ENCODE data around the gene PGM2L1.

DNA sequence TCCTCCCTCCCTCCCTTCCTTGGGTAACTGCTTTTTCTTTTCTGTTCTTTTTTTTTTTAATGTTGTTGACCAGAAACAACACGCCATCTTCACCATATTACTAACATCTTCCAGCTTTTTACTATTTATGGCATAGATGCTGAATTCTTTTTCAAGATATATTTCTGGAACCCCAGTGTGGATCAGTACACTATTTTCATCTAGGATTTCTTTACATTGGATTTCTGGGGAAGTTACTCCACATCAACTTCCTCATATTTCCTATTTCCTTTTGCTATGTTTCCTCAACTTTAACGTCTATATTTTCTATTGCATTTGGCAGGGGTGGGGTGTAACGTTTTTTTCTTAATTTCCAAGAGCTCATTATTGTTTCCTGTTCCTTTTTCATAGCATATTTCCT is 7.0 kb downstream of the PGM2L1 start:
- TF ChIP-seq, protein P1, sequence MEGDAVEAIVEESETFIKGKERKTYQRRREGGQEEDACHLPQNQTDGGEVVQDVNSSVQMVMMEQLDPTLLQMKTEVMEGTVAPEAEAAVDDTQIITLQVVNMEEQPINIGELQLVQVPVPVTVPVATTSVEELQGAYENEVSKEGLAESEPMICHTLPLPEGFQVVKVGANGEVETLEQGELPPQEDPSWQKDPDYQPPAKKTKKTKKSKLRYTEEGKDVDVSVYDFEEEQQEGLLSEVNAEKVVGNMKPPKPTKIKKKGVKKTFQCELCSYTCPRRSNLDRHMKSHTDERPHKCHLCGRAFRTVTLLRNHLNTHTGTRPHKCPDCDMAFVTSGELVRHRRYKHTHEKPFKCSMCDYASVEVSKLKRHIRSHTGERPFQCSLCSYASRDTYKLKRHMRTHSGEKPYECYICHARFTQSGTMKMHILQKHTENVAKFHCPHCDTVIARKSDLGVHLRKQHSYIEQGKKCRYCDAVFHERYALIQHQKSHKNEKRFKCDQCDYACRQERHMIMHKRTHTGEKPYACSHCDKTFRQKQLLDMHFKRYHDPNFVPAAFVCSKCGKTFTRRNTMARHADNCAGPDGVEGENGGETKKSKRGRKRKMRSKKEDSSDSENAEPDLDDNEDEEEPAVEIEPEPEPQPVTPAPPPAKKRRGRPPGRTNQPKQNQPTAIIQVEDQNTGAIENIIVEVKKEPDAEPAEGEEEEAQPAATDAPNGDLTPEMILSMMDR (conservative IDR thresholded peaks at IDR 0.05): no peak
- TF ChIP-seq ZFX (IDR thresholded peaks at IDR 0.05): no peak
